G401 (cell line): ENCODE measurements around the gene C11orf91. TPM values are rescaled to one million over a fixed set of nuclear protein-coding genes. Genes with fewer than 3 reads are reported as not detected.

ENCODE experiments used
- DNase-seq: peaks from one replicate; pipeline ENCODE4 v3.0.0-alpha.2; 2015; ENCODE audit warnings: low spot score
- in situ Hi-C: cut with HindIII; loops from 2 replicates; pipeline ENCODE4 v1.10.0; 2016; ENCODE audit warnings: low sequenced_read_pairs, mixed read lengths
- total RNA-seq: library from RNA; depleted of rRNA; stranded (reverse); fragments of >200 nt; shearing (Covaris generic); gene quantifications from 2 replicates; pipeline ENCODE4 v1.2.3, GENCODE V29; 2014; rRNA removed

Gene C11orf91
- total RNA-seq, 1 experiment from 2014 or later, result not detected

DNA sequence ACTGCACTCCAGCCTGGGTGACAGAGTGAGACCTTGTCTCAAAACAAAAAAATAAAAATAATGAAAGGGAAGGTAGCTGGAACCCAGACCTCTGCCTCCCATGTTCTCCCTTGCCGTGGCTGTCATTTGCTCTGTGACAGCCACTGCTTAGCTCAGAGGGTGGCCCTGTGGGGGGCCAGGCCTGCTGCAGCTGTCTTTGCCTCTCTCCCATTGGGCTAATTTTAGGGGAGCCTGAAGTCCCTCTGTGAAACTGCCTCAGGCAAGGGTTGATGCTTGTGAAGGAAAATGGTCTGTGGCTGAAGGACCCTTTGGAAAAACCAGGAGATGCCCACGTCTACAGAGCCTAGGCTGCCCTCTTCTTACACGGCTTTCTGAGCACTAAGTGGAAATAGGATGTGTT is 42.9 kb downstream of the C11orf91 start:
- DNase-seq, result no peak
- in situ Hi-C loops, result no loop called here

DNA sequence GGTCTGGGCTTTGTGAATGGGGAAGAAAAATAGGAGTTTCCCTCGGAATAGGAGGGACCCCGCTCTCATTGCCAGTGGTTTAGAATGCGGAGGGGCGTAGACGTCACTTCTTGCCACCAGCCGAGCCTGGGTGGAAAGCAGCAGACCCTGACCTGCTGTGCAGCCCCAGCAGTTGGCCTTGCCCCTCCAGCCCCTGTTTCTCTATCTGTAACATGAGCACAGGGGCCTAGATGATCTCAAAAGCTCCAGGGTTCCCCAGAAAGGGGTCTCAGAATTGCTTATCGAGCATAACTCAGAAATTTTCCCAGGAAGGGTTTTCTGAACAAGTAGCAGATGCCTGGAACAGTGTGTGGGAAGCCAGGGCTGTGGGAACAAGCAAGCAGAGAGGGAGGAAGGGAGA is 43.9 kb downstream of the C11orf91 start:
- in situ Hi-C loops, result no loop called here
- no peak for DNase-seq

DNA sequence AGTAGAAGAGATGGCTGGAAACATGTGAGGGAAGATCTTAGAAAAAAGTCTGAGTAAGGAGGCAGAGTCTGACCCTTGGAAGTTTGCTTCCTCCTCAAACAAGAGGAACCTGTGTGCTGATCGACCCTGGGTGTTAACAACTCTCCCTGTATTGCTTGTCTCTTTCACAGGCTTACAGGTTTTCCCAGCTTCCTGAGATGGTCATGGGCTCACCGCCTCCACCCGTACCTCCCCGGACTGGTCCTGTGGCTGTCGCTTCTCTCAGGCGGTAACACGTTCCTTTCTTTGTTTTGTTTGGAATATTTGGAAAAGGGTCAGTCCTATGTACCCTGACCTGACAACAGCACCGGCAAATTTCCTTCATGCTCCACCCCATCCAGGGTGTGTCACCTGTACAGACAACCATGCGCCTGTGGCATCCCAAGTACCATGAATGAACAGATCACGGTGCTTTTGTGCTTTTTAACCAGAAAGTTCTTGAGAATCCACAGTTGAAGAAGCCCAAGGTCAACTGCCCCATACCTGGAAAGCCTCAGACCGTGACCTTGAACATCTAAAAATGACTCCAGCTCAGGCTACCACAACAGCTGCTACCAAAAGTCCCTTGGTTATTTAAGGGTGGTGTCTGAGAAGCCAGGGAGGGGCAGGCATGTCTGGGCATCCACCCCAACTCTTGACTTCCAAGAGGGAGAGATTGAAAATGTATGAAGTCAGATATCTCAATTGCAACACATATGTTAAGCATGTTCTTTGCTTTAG is 44.6 kb downstream of the C11orf91 start:
- in situ Hi-C loops, result no loop called here

DNA sequence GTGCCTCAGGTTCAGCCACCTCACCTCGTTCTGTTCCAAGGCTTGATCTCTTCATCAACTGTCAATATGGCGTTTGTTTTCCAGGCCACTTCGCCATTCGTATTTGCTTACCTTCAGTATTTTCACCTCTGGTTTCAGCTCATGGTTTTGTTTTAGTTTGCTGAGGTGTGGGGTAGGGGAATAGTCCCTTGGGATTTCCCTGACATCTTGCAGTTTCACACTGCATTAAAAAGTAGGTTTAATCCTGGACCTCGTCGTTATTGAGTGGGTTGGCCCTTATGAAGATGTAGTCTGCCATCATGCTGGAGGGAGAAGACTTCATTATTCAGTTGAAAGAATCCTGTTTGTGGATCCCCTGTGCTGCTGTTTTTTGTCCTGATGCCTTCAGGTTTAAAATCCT is 46.0 kb downstream of the C11orf91 start:
- no peak for DNase-seq
- in situ Hi-C loops, result no loop called here

More for the DNA sequence above, 44.6 kb downstream of the C11orf91 start:
- no peak for DNase-seq

DNA sequence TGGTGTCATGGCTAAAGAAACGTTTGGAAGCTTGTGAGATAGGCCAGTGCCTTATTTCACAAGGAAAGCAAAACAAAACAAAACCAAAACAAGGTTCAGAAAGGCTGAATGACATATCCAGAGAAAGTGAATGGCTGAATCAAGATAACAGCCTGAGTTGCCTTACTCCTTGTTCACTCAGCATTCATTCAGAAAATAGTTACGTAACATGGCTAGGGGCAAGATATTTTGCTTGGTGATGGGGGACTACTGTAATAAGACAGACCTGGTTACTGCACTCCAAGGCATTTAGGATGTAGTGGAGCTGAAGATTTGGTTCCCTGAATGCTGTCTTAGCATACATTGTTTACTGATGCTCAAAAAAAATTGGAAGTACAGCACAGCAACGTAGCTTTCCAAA is 47.7 kb downstream of the C11orf91 start:
- in situ Hi-C loops, result no loop called here

DNA sequence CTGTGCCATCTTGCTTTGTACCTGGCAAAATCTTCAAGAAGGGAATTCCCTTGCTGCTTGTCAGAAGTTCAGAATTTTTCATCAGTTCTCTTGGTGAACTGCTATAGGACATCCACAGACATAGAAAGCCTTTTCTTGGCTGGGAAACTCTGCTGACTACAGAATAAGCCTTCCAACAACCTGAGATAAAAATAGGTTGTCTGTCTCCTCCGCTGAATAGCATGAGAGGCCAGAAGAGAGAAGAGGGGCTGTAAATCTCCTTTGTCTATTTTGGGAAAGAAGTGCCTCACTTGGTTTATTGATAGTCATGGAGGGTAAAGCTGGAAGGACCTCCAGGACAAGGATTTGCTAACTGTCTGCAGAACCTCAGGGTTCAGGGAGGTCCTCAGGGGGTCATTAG is 48.2 kb downstream of the C11orf91 start:
- in situ Hi-C loops, result no loop called here
- no peak for DNase-seq

More for the DNA sequence above, 47.7 kb downstream of the C11orf91 start:
- DNase-seq, result no peak

- in situ Hi-C loops, result no loop called here
- no peak for DNase-seq
Measured at GRCh38 chr11:33651990-33652389, 48.6 kb downstream of the C11orf91 start.

DNA sequence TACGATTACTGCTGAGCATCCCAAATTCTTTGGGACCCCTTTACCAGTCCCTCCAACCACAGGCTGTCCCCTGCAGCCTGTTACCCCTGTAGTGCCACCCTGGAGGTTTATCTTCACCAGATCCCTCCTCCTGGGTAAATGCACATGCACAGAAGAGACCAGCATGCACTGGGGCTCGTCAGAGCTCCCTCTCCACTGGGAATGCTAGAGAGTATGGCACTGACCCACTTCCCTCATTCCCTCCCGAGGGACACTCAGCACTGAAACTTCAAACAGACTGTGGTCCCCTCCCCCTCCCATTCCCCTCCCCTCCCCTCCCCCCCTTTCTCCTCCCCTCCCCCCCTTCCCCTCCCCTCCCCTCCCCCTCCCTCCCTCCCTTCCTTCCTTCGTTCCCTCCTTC is 49.1 kb downstream of the C11orf91 start:
- in situ Hi-C loops, result no loop called here
- DNase-seq, result no peak

DNA sequence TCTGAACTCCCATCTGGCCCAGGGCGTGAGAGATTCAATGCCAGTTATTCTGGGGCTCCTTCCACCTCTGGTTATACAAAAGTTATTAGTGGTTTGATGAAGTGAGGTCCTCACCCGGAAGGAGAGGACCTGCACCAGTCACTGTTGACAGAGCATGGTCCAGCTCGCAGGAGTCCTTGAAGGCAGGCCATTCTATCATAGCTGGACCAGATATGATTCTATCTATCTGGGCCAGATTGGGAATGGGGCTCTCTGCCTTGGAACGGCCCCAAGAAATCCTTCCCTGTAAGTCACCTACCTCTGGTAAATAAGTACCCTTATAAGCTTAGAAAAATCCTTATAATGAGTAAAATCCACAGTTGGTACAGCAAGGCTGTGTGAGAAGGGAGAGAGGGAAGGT is 50.7 kb downstream of the C11orf91 start:
- in situ Hi-C loops, result no loop called here
- no peak for DNase-seq

Other genes starting within 250 kb of the C11orf91 start
- 50.9 and 76.4 TPM in 2 replicates for gene CD59, start 35.6 kb upstream of the C11orf91 start, total RNA-seq
- 16.7 and 25.5 TPM in 2 replicates for gene FBXO3, start 73.7 kb upstream of the C11orf91 start, total RNA-seq
- gene LMO2, start 191.2 kb upstream of the C11orf91 start, total RNA-seq, result 0.18 TPM in 1 of 2 replicates, not detected in the other